NCI-H2081 treated with DMSO at 0.1 percent for 48 hours (cell line): Measurements from ENCODE around the gene FHIP1B.

Source experiments
- DNase-seq: peaks from one replicate; lab custom pipeline; 2025; lab: John Stamatoyannopoulos, UW

Gene FHIP1B

GRCh38 chr11:6238902-6239301 lies 4.5 kb upstream of the FHIP1B start, which contains the start of gene CNGA4:
TSS of gene CNGA4 (plus strand) at chr11:6239089. CDS start at chr11:6239207, 118 bp downstream.
- peak; percentile 8 for DNase-seq

DNA sequence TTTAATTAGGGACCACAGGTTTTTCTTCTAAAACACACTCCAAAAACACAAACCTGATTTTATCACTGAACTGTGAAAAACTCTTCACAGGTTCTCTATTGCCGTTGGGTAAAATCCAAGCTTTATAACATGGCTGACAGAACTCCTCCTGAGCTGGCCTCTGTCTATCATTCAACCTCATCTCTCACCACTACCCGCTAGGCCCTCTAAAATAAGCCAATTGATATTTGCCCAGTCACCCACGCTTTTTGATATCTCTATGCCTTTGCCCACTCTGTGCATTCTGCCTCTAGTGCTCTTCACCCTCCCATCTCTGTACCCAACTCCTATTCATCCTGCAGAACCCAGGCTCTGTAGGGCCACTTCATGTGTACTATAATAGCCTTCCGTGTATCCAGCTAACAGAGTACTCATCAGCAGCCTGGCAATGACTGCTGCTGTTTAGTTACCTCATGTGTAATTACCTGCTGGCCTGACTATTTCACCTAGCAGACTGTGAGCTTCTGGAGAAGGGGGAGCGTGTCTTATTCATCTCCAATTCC lies 3.4 kb upstream of the FHIP1B start:
- DNase-seq: peak; percentile 60

- DNase-seq: no peak
These were observed 2.8 kb upstream of the FHIP1B start for GRCh38 chr11:6237266-6237665.

- DNase-seq: no peak
These were observed 451 bp downstream of the FHIP1B start for GRCh38 chr11:6233984-6234386.

GRCh38 chr11:6232899-6233298 lies 1.5 kb downstream of the FHIP1B start:
- DNase-seq: no peak

GRCh38 chr11:6229911-6230310 lies 4.5 kb downstream of the FHIP1B start:
- no peak for DNase-seq

- DNase-seq: no peak
These were observed 5.9 kb downstream of the FHIP1B start for GRCh38 chr11:6228520-6228919.

- DNase-seq: no peak
These were observed 8.5 kb downstream of the FHIP1B start for GRCh38 chr11:6225896-6226295.

DNA sequence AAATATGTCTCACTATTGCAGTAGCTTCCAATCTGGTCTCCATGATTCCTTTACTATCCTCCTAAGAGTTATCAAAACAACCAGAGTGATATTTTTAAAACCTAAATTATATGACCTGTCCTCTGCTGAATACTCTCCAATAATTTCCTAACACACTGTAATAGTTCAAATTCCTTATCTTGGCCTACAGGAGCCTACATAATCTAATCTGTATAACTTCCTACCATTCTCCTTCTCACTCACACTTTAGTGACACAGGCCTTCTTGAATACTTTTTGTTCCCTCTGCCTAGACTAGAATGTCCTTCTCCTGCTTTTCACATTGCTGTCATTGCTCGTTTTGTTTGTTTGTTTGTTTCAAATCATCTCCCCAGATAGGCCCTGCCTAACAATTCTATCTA lies 9.4 kb downstream of the FHIP1B start:
- DNase-seq: no peak

DNA sequence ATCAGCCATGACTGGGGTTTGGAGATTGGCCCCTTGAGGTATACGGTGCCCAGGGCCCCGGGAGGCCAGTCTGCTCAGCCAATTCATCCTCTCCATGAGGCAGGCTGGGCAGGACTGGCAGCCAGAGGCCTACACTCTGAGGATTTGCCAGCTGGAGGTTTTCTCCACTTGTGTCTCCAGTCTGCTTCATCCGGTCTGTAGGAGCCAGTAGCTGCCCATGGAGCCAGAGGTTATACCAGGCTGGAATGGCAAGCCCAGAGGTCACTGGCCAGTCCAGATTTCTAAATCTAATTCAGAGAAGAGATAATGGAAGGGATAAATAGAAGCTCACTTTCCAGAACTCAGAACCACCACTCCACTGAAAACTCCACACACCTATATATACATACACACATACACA lies 10.0 kb downstream of the FHIP1B start:
- DNase-seq: no peak

DNA sequence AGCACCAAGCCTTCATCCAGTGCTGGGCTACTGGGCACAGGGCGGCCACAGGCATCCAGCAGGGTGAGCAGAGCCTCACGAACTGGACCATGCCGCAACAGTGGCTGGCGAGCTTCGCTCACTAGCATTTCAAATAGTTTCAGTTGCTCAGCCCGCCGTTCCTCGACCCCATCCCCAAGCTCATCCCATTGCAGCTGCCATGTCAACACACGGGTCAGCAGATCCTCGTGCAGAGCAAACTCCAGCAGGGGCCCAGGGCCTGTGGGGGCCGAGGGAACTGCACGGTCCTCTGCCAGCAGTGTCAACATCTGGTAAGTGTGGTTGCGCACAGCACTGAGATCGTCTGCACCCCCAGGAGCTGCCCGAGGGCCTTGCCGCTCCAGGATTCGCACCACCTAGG lies 10.6 kb downstream of the FHIP1B start:
- DNase-seq: no peak

- DNase-seq: no peak
These were observed 15.1 kb downstream of the FHIP1B start for GRCh38 chr11:6219359-6219758.

- no peak for DNase-seq
These were observed 16.7 kb downstream of the FHIP1B start for GRCh38 chr11:6217722-6218121.

GRCh38 chr11:6216501-6216900 lies 17.9 kb downstream of the FHIP1B start:
- DNase-seq: no peak

GRCh38 chr11:6214530-6214929 lies 19.9 kb downstream of the FHIP1B start:
- no peak for DNase-seq

- no peak for DNase-seq
These were observed 24.0 kb downstream of the FHIP1B start for GRCh38 chr11:6210274-6210955.

GRCh38 chr11:6209801-6210200 lies 24.6 kb downstream of the FHIP1B start:
- no peak for DNase-seq

GRCh38 chr11:6206456-6207180 lies 27.8 kb downstream of the FHIP1B start:
- no peak for DNase-seq

DNA sequence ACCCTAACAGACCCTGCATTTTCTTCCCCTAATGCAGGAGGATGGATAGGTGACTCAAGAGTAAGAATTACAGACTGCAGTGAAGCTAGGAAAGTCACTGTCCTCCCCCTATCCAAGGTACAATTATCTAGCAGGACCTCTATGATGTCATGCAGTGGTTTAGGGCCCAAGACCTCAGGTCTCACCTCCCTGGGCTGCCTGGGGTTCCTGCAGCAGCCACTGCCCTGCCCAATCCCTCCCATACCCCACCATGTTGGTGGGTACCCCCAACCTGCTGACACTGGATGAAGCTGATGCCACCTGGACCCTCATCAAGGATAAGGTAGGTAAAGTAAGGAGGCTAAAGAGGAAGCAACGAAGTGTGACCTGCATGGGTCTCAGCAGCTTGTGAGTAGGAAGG lies 29.1 kb downstream of the FHIP1B start, which contains the start of gene C11orf42:
Gene C11orf42, plus strand, starts transcription at position 192 of the 400 bp plus-strand sequence. Its CDS starts 59 bp downstream, at position 251.
- DNase-seq: no peak

DNA sequence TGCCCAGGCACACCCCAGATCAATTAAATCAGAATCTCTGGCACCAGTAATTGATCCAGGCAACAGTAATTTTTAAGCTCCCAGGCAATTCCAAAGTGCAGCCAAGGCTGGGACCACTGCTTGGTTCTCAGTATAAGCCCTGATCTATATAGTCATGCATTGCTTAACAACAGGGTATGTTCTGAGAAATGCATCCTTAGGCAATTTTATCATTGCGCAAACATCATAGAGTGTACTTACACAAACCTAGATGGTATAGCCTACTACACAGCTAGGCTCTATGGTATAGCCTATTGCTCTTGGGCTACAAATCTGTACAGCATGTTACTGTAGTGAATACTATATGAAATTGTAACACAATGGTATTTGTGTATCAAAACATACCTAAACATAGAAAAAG lies 29.7 kb downstream of the FHIP1B start:
- DNase-seq: no peak

DNA sequence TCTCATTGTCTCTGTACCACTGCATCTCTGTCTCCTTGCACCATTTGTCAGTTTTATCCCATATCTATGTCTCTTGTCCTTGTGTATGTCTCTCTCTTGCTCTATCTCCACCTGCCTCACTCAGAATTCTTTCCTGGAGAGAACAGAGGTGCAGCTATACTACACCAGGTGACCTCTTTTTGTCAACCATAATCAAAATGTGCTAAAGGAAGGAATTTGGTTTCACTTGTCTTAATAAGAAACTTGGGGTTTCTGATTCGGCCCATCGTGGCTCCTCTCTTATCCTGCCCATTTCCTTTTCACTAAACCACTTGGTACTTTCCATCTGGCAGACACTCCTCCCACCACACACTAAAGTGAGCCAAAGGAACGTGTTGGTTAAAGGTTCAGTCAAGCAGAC lies 31.1 kb downstream of the FHIP1B start:
- DNase-seq: no peak

DNA sequence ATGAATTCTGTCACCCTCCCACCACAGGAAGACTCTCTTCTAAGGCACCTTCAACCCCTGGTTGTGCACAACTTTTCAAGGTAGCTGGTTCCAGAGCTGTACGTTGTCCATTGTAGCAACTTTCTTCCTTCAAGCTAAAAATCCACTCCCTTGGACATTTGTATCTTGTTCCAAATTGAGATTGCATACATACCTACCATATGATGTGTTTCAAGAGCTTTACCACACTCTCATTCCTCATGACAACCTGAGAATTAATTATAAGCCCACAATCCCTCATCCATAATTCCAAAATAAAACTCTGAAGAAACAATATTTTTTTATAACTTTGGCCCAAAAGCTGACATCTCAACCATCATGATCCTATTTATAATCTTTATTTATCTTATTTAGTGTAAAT lies 32.4 kb downstream of the FHIP1B start:
- no peak for DNase-seq

GRCh38 chr11:6201481-6201880 lies 33.0 kb downstream of the FHIP1B start:
- no peak for DNase-seq
